ENCODE results near the gene LRP1. TPM values are rescaled to one million over a fixed set of nuclear protein-coding genes. Genes with fewer than 3 reads are reported as not detected.

LRP1 gene
- total and polyA plus RNA-seq, 2 of the 13 experiments (the other 11 are each of a cell fraction or from before 2014, with no cell fraction given): 14.7 to 30.8 TPM

DNA sequence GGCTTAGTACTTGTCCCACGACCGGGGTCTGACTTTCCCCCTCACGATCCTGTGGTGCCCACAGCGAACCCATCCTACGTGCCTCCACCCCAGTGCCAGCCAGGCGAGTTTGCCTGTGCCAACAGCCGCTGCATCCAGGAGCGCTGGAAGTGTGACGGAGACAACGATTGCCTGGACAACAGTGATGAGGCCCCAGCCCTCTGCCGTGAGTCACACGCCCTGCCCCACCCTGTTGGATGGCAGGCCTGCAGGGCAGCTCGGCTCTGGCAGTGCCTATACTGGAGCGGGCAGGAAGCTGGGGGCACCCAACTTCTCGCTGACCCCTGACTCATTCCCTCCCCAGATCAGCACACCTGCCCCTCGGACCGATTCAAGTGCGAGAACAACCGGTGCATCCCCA is 37.5 kb downstream of the LRP1 start (continued):
- TF ChIP-seq, protein P1, sequence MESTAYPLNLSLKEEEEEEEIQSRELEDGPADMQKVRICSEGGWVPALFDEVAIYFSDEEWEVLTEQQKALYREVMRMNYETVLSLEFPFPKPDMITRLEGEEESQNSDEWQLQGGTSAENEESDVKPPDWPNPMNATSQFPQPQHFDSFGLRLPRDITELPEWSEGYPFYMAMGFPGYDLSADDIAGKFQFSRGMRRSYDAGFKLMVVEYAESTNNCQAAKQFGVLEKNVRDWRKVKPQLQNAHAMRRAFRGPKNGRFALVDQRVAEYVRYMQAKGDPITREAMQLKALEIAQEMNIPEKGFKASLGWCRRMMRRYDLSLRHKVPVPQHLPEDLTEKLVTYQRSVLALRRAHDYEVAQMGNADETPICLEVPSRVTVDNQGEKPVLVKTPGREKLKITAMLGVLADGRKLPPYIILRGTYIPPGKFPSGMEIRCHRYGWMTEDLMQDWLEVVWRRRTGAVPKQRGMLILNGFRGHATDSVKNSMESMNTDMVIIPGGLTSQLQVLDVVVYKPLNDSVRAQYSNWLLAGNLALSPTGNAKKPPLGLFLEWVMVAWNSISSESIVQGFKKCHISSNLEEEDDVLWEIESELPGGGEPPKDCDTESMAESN (CRISPR knock-in tag; conservative IDR thresholded peaks at IDR 0.05): no peak
- TF ChIP-seq ZNF232 (CRISPR knock-in tag; IDR thresholded peaks at IDR 0.05; ENCODE audit: borderline replicate concordance): no peak
- TF ChIP-seq CHD4 (IDR thresholded peaks at IDR 0.05; ENCODE audit: borderline replicate concordance, low read length): no peak
- no peak for TF ChIP-seq ZNF10 (CRISPR knock-in tag; IDR thresholded peaks at IDR 0.05; ENCODE audit: borderline replicate concordance, low read depth)
- no peak for TF ChIP-seq ELF3 (CRISPR knock-in tag; IDR thresholded peaks at IDR 0.05)
- TF ChIP-seq SIX4 (CRISPR knock-in tag; IDR thresholded peaks at IDR 0.05): no peak

DNA sequence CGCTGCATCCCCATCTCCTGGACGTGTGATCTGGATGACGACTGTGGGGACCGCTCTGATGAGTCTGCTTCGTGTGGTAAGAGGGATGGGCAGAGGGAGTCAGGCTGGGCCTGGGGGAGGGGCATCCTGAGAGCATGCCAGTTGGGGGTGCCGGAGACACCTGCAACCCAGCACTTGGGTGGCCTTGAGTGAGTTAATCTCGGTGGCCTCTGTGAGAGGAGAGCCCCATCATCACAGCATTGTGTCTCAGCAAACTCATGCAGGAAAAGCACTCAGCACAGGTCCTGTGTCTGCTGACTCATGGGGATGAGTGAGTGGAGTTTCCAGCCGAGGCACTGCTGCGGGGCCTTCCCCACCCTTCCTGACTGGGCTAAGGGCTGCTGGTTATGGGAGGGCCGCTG is 38.7 kb downstream of the LRP1 start:
- DNase-seq (ENCODE audit: low spot score) (no peak), FAIRE-seq (no peak), ATAC-seq (no peak)
- Histone ChIP-seq H3K79me2 (ENCODE audit: insufficient read depth, low read length) (no peaks in the 10 kb centered on the region), H3K4me2 (ENCODE audit: low read depth, low read length) (no peak overlapping the region), H3K4me3 (replicated peaks in 1 of 3; ENCODE audit: insufficient read depth in 1 of 3, low read depth in 2 of 3, low read length in 3 of 3) (no peak overlapping the region), H3K27me3 (ENCODE audit: control insufficient read depth in 1 of 2, insufficient read depth in 2 of 2, low read length in 2 of 2) (no peaks in the 10 kb centered on the region), H3K27ac (ENCODE audit: extremely low read length, insufficient read depth, low read length) (no peak overlapping the region), H4K20me1 (ENCODE audit: insufficient read depth, low read length) (no peaks in the 10 kb centered on the region), H3K9ac (ENCODE audit: insufficient read depth, low read depth, low read length) (no peak overlapping the region), H3K9me3 (ENCODE audit: low read length) (no peaks in the 10 kb centered on the region), H3K4me1 (ENCODE audit: insufficient read depth, low read length) (no peaks in the 10 kb centered on the region), H3K36me3 (replicated peaks in 1 of 2; ENCODE audit: control insufficient read depth in 1 of 2, insufficient read depth in 2 of 2, low read length in 2 of 2) (peaks cover 49 to 87% of the 10 kb centered on the region in 2 experiments), H2AFZ (ENCODE audit: low read length) (no peak overlapping the region)
- WGBS (ENCODE audit: low lambda C conversion rate): 97% methylated on average over 6 of the region's 10 CpGs
- BruUV-seq (replicated peaks): no TSS peak
- CTCF ChIA-PET (ENCODE audit: low intra/inter-chr PET ratio, low total read pairs): no interaction called here
- POLR2A ChIA-PET: interaction anchor here (3.4 to 7.8 kb wide), 2 partner anchors 18 to 39 kb away, joined by 11 to 103 read pairs; partner anchors contain the start of gene LRP1
- no peak for TF ChIP-seq ARID2 (CRISPR knock-in tag; IDR thresholded peaks at IDR 0.05; ENCODE audit: borderline replicate concordance)
- TF ChIP-seq DMAP1 (CRISPR knock-in tag; IDR thresholded peaks at IDR 0.05): no peak
- TF ChIP-seq ZKSCAN8 (CRISPR knock-in tag; IDR thresholded peaks at IDR 0.05; ENCODE audit: borderline replicate concordance): no peak
- TF ChIP-seq, protein P2, sequence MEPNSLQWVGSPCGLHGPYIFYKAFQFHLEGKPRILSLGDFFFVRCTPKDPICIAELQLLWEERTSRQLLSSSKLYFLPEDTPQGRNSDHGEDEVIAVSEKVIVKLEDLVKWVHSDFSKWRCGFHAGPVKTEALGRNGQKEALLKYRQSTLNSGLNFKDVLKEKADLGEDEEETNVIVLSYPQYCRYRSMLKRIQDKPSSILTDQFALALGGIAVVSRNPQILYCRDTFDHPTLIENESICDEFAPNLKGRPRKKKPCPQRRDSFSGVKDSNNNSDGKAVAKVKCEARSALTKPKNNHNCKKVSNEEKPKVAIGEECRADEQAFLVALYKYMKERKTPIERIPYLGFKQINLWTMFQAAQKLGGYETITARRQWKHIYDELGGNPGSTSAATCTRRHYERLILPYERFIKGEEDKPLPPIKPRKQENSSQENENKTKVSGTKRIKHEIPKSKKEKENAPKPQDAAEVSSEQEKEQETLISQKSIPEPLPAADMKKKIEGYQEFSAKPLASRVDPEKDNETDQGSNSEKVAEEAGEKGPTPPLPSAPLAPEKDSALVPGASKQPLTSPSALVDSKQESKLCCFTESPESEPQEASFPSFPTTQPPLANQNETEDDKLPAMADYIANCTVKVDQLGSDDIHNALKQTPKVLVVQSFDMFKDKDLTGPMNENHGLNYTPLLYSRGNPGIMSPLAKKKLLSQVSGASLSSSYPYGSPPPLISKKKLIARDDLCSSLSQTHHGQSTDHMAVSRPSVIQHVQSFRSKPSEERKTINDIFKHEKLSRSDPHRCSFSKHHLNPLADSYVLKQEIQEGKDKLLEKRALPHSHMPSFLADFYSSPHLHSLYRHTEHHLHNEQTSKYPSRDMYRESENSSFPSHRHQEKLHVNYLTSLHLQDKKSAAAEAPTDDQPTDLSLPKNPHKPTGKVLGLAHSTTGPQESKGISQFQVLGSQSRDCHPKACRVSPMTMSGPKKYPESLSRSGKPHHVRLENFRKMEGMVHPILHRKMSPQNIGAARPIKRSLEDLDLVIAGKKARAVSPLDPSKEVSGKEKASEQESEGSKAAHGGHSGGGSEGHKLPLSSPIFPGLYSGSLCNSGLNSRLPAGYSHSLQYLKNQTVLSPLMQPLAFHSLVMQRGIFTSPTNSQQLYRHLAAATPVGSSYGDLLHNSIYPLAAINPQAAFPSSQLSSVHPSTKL (CRISPR knock-in tag; IDR thresholded peaks at IDR 0.05): no peak
- no peak for TF ChIP-seq FOXM1 (CRISPR knock-in tag; IDR thresholded peaks at IDR 0.05)
- intact Hi-C loops (cut with micrococcal nuclease; ENCODE audit: unreplicated experiment) (no loop called here), in situ Hi-C loops (cut with HindIII; ENCODE audit: extremely low pct_ligation_motif_present, low pct_unique_long_range_greater_than_20kb) (no loop called here)

Measured in HepG2 (cell line).